NCI-H748 treated with DMSO at 0.1 percent for 48 hours (cell line): ENCODE results near the gene PCDHA4.
"Not testable (repeated sequence)": the region's sequence is repeated elsewhere in the genome, so short reads cannot be mapped to it uniquely, and the experiment has no call there.

ENCODE experiments used
- DNase-seq: peaks from one replicate; lab custom pipeline; 2025; lab: John Stamatoyannopoulos, UW

Gene PCDHA4

DNA sequence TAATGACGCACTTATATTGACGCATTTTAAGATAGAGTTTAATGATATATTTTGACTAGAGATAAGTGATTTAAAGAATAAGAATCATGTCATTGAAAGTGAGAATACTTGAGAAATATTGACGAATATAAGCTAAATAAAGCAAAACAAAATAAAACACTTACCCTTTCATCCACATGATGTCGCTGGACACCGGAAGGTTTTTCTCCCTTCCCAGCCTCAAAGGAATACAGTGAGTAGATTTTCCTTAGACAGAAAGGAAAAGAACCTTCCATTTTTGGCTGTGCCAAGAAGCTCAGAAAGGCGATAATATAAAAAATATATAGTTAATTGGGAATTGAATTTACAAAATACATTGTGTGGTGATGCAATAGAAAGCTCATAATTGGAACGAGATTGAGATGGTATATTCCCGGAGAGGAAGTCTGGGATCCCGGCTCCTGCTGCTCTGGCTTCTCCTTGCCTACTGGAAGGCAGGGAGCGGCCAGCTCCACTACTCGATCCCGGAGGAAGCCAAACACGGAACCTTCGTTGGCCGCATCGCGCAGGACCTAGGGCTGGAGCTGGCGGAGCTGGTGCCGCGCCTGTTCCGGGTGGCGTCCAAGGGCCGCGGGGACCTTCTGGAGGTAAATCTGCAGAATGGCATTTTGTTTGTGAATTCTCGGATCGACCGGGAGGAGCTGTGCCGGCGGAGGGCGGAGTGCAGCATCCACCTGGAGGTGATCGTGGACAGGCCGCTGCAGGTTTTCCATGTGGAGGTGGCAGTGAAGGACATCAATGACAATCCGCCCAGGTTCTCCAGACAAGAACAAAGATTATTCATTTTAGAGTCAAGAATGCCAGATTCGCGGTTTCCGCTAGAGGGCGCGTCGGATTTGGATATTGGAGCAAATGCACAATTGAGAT is 14.8 kb downstream of the PCDHA4 start, which contains the start of gene PCDHA5:
PCDHA5 (plus strand) TSS at position 239 of the 906 bp plus-strand sequence.
- DNase-seq = no peak

DNA sequence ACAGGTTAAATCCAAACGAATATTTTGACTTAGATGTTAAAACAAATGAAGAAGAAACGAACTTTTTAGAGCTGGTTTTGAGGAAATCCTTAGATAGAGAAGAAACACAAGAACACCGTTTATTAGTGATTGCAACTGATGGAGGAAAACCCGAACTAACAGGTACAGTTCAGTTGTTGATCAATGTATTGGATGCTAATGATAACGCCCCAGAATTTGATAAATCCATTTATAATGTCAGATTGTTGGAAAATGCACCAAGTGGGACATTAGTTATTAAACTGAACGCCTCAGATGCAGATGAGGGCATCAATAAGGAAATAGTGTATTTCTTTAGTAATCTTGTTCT is 15.4 kb downstream of the PCDHA4 start:
- DNase-seq = no peak

DNA sequence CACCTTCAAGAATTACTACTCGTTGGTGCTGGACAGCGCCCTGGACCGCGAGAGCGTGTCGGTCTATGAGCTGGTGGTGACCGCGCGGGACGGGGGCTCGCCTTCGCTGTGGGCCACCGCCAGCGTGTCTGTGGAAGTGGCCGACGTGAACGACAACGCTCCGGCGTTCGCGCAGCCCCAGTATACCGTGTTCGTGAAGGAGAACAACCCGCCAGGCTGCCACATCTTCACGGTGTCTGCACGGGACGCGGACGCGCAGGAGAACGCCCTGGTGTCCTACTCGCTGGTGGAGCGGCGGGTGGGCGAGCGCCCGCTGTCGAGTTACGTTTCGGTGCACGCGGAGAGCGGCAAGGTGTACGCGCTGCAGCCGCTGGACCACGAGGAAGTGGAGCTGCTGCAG is 16.1 kb downstream of the PCDHA4 start:
- not testable (repeated sequence) for DNase-seq

DNA sequence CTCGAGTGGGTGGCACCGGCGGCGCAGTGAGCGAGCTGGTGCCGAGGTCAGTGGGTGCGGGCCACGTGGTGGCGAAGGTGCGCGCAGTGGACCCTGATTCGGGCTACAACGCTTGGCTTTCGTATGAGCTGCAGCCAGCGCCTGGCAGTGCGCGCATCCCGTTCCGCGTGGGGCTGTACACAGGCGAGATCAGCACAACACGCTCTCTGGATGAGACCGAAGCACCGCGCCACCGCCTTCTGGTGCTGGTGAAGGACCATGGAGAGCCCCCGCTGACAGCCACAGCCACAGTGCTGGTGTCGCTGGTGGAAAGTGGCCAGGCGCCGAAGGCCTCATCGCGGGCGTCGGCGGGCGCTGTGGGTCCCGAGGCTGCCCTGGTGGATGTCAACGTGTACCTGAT is 16.6 kb downstream of the PCDHA4 start:
- no peak for DNase-seq

DNA sequence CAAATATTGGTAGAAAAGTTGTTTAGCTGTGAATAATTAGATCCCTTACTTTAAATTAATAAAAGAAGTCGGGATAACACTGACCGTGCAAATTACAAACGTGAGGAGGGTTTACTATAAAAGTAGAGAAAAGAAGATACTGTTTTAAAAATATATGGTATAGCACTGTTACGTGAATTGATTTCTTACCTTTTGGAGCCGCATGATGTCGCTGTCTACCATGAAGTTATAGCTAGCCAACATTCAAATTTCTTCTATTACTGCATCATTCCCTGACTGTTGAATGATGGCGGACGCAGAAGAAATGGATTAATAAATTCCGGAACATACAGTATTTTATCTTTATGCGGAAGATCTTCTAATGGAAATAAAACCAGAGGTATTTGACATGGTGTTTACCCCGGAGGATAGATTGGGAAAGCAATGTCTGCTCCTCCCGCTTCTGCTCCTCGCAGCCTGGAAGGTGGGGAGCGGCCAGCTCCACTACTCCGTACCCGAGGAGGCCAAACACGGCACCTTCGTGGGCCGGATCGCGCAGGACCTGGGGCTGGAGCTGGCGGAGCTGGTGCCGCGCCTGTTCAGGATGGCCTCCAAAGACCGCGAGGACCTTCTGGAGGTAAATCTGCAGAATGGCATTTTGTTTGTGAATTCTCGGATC is 21.0 kb downstream of the PCDHA4 start, which contains the start of gene PCDHA6:
PCDHA6 (plus strand) TSS at position 257 of the 658 bp plus-strand sequence; CDS start at position 389, 132 bp downstream.
- no peak for DNase-seq

DNA sequence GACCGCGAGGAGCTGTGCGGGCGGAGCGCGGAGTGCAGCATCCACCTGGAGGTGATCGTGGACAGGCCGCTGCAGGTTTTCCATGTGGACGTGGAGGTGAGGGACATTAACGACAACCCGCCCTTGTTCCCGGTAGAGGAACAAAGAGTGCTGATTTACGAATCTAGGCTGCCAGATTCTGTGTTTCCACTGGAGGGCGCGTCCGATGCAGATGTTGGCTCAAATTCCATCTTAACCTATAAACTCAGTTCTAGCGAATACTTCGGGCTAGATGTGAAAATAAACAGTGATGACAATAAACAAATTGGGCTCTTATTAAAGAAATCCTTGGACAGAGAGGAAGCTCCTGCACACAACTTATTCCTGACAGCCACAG is 21.5 kb downstream of the PCDHA4 start:
- DNase-seq = no peak

DNA sequence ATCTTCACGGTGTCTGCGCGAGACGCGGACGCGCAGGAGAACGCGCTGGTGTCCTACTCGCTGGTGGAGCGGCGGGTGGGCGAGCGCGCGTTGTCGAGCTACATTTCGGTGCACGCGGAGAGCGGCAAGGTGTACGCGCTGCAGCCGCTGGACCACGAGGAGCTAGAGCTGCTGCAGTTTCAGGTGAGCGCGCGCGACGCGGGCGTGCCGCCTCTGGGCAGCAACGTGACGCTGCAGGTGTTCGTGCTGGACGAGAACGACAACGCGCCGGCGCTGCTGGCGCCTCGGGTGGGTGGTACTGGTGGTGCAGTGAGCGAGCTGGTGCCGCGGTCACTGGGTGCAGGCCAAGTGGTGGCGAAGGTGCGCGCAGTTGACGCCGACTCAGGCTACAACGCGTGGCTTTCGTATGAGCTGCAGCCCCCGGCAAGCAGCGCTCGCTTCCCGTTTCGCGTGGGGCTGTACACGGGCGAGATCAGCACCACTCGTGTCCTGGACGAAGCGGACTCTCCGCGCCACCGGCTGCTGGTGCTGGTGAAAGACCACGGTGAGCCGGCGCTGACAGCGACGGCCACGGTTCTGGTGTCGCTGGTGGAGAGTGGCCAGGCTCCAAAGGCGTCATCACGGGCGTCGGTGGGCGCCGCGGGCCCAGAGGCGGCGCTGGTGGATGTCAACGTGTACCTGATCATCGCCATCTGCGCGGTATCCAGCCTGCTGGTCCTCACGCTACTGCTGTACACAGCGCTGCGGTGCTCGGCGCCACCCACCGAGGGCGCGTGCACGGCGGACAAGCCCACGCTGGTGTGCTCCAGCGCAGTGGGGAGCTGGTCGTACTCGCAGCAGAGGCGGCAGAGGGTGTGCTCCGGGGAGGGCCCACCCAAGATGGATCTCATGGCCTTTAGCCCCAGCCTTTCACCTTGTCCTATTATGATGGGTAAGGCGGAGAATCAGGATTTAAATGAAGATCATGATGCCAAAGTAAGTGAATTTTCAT is 22.9 kb downstream of the PCDHA4 start:
- not testable (repeated sequence) for DNase-seq

DNA sequence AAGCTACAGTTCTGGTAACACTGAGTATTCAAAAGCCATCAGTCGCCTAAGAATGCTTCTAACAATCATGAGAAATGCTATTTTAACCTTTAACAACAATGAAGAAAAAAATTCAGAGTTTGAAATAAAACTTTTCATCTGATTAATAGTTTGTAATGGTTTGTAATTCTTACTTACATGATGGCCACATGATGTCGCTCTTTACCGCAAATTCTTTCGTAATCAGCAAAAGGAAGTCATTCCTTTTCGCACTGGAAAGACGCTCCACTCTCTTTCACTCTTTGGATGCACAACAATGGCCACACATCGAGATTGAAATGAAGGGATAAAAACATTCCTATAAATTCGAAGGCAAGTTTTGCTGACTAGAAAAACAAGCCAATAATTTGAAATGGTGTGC is 27.1 kb downstream of the PCDHA4 start, which contains the start of gene PCDHA7:
PCDHA7 (plus strand) TSS at position 277 of the 400 bp plus-strand sequence; CDS start at position 392, 115 bp downstream.
- no peak for DNase-seq

DNA sequence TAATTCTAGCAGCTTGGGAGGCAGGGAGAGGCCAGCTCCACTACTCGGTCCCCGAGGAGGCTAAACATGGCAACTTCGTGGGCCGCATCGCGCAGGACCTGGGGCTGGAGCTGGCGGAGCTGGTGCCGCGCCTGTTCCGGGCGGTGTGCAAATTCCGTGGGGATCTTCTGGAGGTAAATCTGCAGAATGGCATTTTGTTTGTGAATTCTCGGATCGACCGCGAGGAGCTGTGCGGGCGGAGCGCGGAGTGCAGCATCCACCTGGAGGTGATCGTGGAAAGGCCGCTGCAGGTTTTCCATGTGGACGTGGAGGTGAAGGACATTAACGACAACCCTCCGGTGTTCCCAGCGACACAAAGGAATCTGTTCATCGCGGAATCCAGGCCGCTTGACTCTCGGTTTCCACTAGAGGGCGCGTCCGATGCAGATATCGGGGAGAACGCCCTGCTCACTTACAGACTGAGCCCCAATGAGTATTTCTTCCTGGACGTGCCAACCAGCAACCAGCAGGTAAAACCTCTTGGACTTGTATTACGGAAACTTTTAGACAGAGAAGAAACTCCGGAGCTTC is 27.7 kb downstream of the PCDHA4 start:
- DNase-seq = not testable (repeated sequence)

DNA sequence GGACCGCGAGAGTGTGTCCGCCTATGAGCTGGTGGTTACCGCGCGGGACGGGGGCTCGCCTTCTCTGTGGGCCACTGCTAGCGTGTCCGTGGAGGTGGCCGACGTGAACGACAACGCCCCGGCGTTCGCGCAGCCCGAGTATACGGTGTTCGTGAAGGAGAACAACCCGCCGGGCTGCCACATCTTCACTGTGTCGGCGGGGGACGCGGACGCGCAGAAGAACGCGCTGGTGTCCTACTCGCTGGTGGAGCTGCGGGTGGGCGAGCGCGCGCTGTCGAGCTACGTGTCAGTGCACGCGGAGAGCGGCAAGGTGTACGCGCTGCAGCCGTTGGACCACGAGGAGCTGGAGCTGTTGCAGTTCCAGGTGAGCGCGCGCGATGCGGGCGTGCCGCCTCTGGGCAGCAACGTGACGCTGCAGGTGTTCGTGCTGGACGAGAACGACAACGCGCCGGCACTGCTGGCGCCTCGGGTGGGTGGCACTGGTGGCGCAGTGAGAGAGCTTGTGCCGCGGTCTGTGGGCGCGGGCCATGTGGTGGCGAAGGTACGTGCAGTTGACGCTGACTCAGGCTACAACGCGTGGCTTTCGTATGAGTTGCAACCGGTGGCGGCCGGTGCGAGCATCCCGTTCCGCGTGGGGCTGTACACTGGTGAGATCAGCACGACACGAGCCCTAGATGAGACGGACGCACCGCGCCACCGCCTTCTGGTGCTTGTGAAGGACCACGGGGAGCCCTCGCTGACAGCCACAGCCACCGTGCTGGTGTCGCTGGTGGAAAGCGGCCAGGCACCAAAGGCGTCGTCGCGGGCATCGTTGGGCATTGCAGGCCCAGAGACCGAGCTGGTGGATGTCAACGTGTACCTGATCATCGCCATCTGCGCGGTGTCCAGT is 29.0 kb downstream of the PCDHA4 start:
- DNase-seq = no peak

DNA sequence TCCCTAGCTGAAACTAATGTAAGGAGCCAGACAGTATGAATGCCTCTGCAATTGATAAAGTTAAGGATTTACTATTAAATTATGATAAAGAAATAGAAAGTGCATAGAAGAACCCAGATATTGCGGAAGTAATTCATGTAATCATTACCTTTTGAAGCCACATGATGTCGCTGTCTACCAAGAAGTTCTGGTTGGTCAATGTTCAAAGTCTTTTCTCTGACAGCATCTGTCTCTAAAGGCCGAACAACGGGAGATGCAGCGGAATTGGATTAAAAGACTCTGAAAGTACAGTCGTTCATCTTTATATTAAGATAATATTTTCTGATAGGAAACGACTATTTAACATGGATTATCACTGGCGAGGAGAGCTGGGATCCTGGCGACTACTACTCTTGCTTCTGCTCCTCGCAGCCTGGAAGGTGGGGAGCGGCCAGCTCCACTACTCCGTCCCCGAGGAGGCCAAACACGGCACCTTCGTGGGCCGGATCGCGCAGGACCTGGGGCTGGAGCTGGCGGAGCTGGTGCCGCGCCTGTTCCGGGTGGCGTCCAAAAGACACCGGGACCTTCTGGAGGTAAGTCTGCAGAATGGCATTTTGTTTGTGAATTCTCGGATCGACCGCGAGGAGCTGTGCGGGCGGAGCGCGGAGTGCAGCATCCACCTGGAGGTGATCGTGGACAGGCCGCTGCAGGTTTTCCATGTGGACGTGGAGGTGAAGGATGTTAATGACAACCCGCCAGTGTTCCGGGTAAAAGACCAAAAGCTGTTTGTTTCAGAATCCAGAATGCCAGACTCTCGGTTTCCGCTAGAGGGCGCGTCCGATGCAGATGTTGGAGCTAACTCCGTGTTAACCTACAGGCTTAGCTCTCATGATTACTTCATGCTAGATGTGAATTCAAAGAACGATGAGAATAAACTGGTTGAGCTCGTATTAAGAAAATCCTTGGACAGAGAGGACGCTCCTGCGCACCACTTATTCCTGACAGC is 34.4 kb downstream of the PCDHA4 start, which contains the start of gene PCDHA8:
PCDHA8 (plus strand) TSS at position 210 of the 985 bp plus-strand sequence; CDS start at position 345, 135 bp downstream.
- DNase-seq = peak; percentile 79

DNA sequence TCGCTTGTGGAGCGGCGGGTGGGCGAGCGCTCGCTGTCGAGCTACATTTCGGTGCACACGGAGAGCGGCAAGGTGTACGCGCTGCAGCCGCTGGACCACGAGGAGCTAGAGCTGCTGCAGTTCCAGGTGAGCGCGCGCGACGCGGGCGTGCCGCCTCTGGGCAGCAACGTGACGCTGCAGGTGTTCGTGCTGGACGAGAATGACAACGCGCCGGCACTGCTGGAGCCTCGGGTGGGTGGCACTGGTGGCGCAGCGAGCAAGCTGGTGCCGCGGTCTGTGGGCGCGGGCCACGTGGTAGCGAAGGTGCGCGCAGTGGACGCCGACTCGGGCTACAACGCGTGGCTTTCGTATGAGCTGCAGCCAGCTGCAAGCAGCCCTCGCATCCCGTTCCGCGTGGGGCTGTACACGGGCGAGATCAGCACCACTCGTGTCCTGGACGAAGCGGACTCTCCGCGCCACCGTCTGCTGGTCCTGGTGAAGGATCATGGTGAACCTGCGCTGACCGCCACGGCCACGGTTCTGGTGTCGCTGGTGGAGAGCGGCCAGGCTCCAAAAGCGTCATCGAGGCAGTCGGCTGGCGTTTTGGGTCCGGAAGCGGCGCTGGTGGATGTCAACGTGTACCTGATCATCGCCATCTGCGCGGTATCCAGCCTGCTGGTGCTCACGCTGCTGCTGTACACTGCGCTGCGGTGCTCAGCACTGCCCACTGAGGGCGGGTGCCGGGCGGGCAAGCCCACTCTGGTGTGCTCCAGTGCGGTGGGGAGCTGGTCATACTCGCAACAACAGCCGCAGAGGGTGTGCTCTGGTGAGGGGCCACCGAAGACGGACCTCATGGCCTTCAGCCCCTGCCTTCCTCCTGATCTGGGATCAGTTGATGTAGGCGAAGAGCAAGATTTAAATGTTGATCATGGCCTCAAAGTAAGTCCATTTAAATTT is 36.2 kb downstream of the PCDHA4 start:
- DNase-seq = no peak

DNA sequence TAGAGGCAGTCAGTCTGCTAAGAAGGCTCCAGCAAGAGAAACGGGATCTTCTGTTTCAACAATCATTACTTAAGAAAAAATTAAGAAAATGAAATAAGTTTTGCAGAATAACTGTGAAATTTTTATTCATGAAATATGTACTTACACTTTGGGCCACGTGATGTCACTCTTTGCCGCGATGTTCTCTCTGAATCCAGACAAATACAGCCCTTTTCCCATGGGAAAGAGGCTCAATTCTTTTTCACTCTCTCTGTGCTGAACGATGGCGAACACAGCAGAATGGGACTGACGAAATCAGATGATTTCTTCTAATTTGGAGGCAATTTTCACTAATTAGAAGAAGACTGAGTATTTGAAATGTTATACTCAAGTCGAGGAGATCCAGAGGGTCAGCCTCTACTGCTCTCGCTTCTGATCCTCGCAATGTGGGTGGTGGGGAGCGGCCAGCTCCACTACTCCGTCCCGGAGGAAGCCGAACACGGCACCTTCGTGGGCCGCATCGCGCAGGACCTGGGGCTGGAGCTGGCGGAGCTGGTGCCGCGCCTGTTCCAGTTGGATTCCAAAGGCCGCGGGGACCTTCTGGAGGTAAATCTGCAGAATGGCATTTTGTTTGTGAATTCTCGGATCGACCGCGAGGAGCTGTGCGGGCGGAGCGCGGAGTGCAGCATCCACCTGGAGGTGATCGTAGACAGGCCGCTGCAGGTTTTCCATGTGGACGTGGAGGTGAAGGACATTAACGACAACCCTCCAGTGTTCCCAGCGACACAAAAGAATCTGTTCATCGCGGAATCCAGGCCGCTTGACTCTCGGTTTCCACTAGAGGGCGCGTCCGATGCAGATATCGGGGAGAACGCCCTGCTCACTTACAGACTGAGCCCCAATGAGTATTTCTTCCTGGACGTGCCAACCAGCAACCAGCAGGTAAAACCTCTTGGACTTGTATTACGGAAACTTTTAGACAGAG is 41.6 kb downstream of the PCDHA4 start, which contains the start of gene PCDHA9:
PCDHA9 (plus strand) TSS at position 244 of the 964 bp plus-strand sequence; CDS start at position 358, 114 bp downstream.
- DNase-seq = not testable (repeated sequence)

DNA sequence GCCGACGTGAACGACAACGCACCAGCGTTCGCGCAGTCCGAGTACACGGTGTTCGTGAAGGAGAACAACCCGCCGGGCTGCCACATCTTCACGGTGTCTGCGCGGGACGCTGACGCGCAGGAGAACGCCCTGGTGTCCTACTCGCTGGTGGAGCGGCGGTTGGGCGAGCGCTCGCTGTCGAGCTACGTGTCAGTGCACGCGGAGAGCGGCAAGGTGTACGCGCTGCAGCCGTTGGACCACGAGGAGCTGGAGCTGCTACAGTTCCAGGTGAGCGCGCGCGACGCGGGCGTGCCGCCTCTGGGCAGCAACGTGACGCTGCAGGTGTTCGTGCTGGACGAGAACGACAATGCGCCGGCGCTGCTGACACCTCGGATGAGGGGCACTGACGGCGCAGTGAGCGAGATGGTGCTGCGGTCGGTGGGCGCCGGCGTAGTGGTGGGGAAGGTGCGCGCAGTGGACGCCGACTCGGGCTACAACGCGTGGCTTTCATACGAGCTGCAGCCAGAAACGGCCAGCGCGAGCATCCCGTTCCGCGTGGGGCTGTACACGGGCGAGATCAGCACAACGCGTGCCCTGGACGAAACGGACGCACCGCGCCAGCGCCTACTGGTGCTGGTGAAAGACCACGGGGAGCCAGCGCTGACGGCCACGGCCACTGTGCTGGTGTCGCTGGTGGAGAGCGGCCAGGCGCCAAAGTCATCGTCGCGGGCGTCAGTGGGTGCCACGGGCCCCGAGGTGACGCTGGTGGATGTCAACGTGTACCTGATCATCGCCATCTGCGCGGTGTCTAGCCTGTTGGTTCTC is 43.2 kb downstream of the PCDHA4 start:
- not testable (repeated sequence) for DNase-seq

DNA sequence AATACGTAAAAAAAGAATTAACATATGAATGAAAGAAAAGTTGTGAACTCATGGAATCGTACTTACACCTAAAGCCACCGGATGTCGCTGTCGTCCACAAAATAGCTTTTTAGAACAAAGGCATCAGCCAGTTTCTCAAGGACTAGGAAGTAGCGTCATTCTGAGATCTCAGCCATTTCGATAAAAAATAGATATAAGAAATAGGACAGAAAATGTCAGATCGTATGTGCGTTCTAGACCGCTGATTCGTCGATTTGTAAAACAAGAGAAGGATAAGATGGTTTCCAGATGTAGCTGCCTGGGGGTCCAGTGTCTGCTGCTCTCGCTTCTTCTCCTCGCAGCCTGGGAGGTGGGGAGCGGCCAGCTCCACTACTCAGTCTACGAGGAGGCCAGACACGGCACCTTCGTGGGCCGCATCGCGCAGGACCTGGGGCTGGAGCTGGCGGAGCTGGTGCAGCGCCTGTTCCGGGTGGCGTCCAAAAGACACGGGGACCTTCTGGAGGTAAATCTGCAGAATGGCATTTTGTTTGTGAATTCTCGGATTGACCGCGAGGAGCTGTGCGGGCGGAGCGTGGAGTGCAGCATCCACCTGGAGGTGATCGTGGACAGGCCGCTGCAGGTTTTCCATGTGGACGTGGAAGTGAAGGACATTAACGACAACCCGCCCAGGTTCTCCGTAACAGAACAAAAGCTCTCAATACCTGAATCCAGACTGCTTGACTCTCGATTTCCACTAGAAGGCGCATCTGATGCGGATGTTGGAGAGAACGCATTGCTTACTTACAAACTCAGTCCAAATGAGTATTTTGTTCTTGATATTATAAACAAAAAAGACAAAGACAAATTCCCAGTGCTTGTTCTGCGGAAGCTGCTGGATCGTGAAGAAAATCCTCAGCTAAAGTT is 49.2 kb downstream of the PCDHA4 start, which contains the start of gene PCDHA10:
PCDHA10 (plus strand) TSS at position 126 of the 903 bp plus-strand sequence; CDS start at position 278, 152 bp downstream.
- DNase-seq = no peak
